ENCODE results near the gene KCNQ1. TPM values are rescaled to one million over a fixed set of nuclear protein-coding genes. Genes with fewer than 3 reads are reported as not detected.

The KCNQ1 gene
- total and polyA plus RNA-seq, 2 donors (not counting 3 experiments of a cell fraction or from before 2014, with no cell fraction given) = 0.07 to 0.09 TPM

DNA sequence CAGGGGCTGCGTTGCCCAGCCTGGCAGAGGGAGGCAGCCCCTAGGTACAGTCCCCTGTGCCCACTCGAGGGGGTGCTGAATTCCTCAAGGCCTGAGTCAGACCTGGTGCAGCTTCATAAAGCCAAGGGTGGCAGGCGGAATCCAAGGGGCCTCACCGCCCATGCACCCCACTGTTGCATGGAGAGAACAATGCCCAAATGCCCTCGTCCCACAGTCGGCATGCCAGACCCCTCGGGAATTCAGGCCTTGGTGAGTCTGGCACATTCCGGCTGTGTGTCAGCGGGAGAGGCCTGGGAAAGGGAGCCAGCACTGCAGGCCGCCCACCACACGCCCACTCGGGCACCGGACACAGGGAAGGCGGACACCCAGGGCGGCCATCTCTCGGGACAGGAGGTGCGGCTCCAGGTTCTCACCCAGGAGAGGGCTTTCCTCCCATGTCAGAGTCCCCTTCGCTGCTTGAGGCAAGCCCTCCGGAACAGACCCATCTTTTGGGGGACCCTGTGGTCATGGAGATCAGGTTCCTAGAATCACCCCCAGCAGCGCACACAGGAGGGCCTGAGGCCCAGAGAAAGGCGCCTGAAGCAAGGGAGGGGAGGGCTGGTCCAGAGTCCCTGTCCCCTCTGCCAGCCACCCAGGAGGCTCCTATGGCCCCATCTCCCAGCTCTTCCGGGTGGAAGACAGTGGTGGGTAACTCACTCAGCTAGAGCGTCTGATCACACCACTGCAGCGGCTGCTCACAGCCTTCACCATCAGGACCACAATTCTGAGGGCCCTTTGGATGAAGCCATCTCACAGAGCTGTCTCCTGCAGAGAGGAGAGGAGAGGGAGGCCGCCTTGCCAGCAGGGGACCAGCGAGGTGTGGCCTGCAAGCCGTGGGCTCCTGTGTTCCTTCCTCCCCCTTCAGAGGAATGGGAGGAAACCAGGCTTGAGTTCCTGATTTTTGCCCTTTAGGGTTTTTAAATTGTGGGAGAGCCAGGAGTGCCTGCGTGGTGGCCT lies 286.6 kb downstream of the KCNQ1 start:
- Histone ChIP-seq H3K9me3 (replicated peaks; ENCODE audit: control insufficient read depth, insufficient read depth, low read length) (no peaks in the 10 kb centered on the region), H3K9ac (replicated peaks; ENCODE audit: extremely low read depth, insufficient read depth, low read length) (no peak overlapping the region), H3K9me1 (replicated peaks; ENCODE audit: control insufficient read depth, extremely low read depth, insufficient read depth, low read length) (no peaks in the 10 kb centered on the region), H3K36me3 (ENCODE audit: control insufficient read depth in 2 of 2, extremely low read depth in 1 of 2, insufficient read depth in 2 of 2, low read length in 2 of 2) (no peaks in the 10 kb centered on the region), H3K4me3 (replicated peaks in 1 of 3; ENCODE audit: insufficient read depth in 1 of 3, low read depth in 1 of 3, low read length in 3 of 3) (no peak overlapping the region), H4K20me1 (replicated peaks; ENCODE audit: control insufficient read depth, extremely low read depth, insufficient read depth, low read length) (no peaks in the 10 kb centered on the region), H3K79me2 (ENCODE audit: control insufficient read depth, insufficient read depth, low read length) (no peaks in the 10 kb centered on the region), H3K4me2 (ENCODE audit: insufficient read depth, low read length) (no peak overlapping the region), H3K27ac (ENCODE audit: insufficient read depth, low read depth, low read length) (no peak overlapping the region), H3K4me1 (ENCODE audit: control insufficient read depth, extremely low read depth, insufficient read depth, low read length) (no peaks in the 10 kb centered on the region), H3K27me3 (ENCODE audit: control insufficient read depth in 2 of 2, insufficient read depth in 2 of 2, low read length in 2 of 2) (no peaks in the 10 kb centered on the region), H2AFZ (ENCODE audit: low read depth, low read length) (no peak overlapping the region)
- intact Hi-C loops (cut with micrococcal nuclease) = no loop called here
- ChIA-PET CTCF (no interaction called here), POLR2A (no interaction called here)
- TF ChIP-seq FOS (IDR thresholded peaks at IDR 0.05; ENCODE audit: borderline replicate concordance, insufficient read depth, low read length) = no peak
- TF ChIP-seq POLR2AphosphoS5 (IDR thresholded peaks at IDR 0.05; ENCODE audit: insufficient read depth, low read depth, low read length) = no peak
- no peak for TF ChIP-seq MYC (IDR thresholded peaks at IDR 0.05; ENCODE audit: low read depth, low read length)
- TF ChIP-seq JUN (IDR thresholded peaks at IDR 0.05; ENCODE audit: borderline replicate concordance, insufficient read depth, insufficient read length, low read depth) = no peak
- TF ChIP-seq POLR2A (IDR thresholded peaks at IDR 0.05; ENCODE audit: low read depth, low read length) = no peak
- TF ChIP-seq EZH2 (IDR thresholded peaks at IDR 0.05; ENCODE audit: borderline replicate concordance, low read depth, low read length, severe bottlenecking) = no peak
- TF ChIP-seq, protein P1, sequence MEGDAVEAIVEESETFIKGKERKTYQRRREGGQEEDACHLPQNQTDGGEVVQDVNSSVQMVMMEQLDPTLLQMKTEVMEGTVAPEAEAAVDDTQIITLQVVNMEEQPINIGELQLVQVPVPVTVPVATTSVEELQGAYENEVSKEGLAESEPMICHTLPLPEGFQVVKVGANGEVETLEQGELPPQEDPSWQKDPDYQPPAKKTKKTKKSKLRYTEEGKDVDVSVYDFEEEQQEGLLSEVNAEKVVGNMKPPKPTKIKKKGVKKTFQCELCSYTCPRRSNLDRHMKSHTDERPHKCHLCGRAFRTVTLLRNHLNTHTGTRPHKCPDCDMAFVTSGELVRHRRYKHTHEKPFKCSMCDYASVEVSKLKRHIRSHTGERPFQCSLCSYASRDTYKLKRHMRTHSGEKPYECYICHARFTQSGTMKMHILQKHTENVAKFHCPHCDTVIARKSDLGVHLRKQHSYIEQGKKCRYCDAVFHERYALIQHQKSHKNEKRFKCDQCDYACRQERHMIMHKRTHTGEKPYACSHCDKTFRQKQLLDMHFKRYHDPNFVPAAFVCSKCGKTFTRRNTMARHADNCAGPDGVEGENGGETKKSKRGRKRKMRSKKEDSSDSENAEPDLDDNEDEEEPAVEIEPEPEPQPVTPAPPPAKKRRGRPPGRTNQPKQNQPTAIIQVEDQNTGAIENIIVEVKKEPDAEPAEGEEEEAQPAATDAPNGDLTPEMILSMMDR (IDR thresholded peaks at IDR 0.05; ENCODE audit: extremely low read depth in 1 of 2, insufficient read depth in 1 of 2, low read depth in 1 of 2, low read length in 2 of 2) = no peak
- FAIRE-seq = no peak
- dilution Hi-C loops (cut with MboI; ENCODE audit: extremely low pct_ligation_motif_present, low sequenced_read_pairs) = no loop called here
- no TSS peak for BruUV-seq (replicated peaks)
- no peak for DNase-seq (ENCODE audit: low read depth, low spot score)
